NCI-H748 (cell line): ENCODE data around the gene ACTL6B.

ENCODE experiments used
- DNase-seq: peaks from one replicate; lab custom pipeline; 2025; ENCODE audit not compliant: unreplicated experiment; lab: John Stamatoyannopoulos, UW

The ACTL6B gene

GRCh38 chr7:100629117-100629716, 27.0 kb downstream of the ACTL6B start:
- DNase-seq = peak; percentile 63

GRCh38 chr7:100627238-100627549, 29.1 kb downstream of the ACTL6B start:
- DNase-seq = no peak

GRCh38 chr7:100626530-100627237, 29.6 kb downstream of the ACTL6B start:
- DNase-seq = peak; percentile 86

- DNase-seq = no peak
These were observed 30.2 kb downstream of the ACTL6B start for GRCh38 chr7:100626055-100626454.

- DNase-seq = no peak
These were observed 32.1 kb downstream of the ACTL6B start for GRCh38 chr7:100623951-100624824.

GRCh38 chr7:100621554-100621953, 34.7 kb downstream of the ACTL6B start:
- DNase-seq = no peak

- DNase-seq = no peak
These were observed 35.4 kb downstream of the ACTL6B start for GRCh38 chr7:100620804-100621203.

GRCh38 chr7:100620239-100620638, 36.0 kb downstream of the ACTL6B start:
- no peak for DNase-seq

GRCh38 chr7:100614308-100614861, 41.9 kb downstream of the ACTL6B start:
- no peak for DNase-seq

GRCh38 chr7:100613412-100614175, 42.7 kb downstream of the ACTL6B start:
- DNase-seq = no peak

GRCh38 chr7:100612730-100613390, 43.4 kb downstream of the ACTL6B start:
- DNase-seq = peak; percentile 36

GRCh38 chr7:100611983-100612729, 44.1 kb downstream of the ACTL6B start, which contains the start of gene MOSPD3:
Gene MOSPD3, plus strand, starts transcription at chr7:100612540. Its CDS starts 252 bp downstream, at chr7:100612792.
- peak; percentile 100 for DNase-seq

- DNase-seq = no peak
These were observed 46.3 kb downstream of the ACTL6B start for GRCh38 chr7:100609958-100610357.

- no peak for DNase-seq
These were observed 49.1 kb downstream of the ACTL6B start for GRCh38 chr7:100607111-100607510.

GRCh38 chr7:100606313-100606712, 49.9 kb downstream of the ACTL6B start:
- no peak for DNase-seq

- DNase-seq = peak; percentile 37
These were observed 51.0 kb downstream of the ACTL6B start for GRCh38 chr7:100604976-100605911.

- peak; percentile 75 for DNase-seq
These were observed 51.9 kb downstream of the ACTL6B start for GRCh38 chr7:100604028-100604975.

- DNase-seq = no peak
These were observed 52.6 kb downstream of the ACTL6B start for GRCh38 chr7:100603726-100604027.
